Common myeloid progenitor, CD34-positive (primary cell): Measurements from ENCODE around the gene RBFOX1.

Source experiments
- CTCF ChIA-PET: fragments of 350-600 bp; sonication (Branson Sonifier 250); formaldehyde crosslinking; loops from one replicate; lab custom pipeline; 2021; ENCODE audit warnings: antibody characterized with exemption; lab: Charles Lee
- POLR2A ChIA-PET: fragments of 350-600 bp; sonication (Branson Sonifier 250); formaldehyde crosslinking; loops from one replicate; lab custom pipeline; 2021; ENCODE audit warnings: antibody characterized with exemption; lab: Charles Lee
- DNase-seq, 3 donors: peaks; one replicate each; pipeline versions ENCODE4 v3.0.0 to v3.0.0-alpha.2; 2013
- H3K27ac ChIP-seq, 2 experiments: 1 replicate in 1 of 2; 2 replicates in 1 of 2; pipeline ENCODE4 v1.7.0; 2013; ENCODE audit warnings: inconsistent platforms in 2 of 2, low read length in 2 of 2, mild to moderate bottlenecking in 2 of 2, low read depth in 1 of 2, moderate library complexity in 1 of 2; ENCODE audit not compliant: severe bottlenecking in 2 of 2, insufficient read depth in 1 of 2, poor library complexity in 1 of 2
- H3K27me3 ChIP-seq, 5 experiments: replicated peaks in 2 of 5; 1 replicate in 3 of 5; 2 replicates in 2 of 5; pipeline versions ENCODE4 v1.6.1 to v1.7.0; 2013; ENCODE audit warnings: low read length in 4 of 5, mild to moderate bottlenecking in 2 of 5, moderate library complexity in 2 of 5, inconsistent platforms in 1 of 5; ENCODE audit not compliant: insufficient read depth in 5 of 5, control insufficient read depth in 4 of 5
- H3K36me3 ChIP-seq, 4 experiments: 1 replicate in 2 of 4; 2 replicates in 2 of 4; pipeline versions ENCODE4 v1.6.1 to v1.7.0; 2013; ENCODE audit warnings: low read length in 3 of 4, control low read depth in 1 of 4, mild to moderate bottlenecking in 1 of 4; ENCODE audit not compliant: control insufficient read depth in 4 of 4, insufficient read depth in 4 of 4
- H3K4me1 ChIP-seq, 4 experiments: 1 replicate in 3 of 4; 2 replicates in 1 of 4; pipeline versions ENCODE4 v1.6.1 to v1.7.1; 2013; ENCODE audit warnings: low read length in 3 of 4, mild to moderate bottlenecking in 3 of 4, control low read depth in 1 of 4, inconsistent platforms in 1 of 4, moderate library complexity in 1 of 4; ENCODE audit not compliant: control insufficient read depth in 4 of 4, insufficient read depth in 4 of 4; ENCODE audit errors: control extremely low read depth in 1 of 4
- H3K4me3 ChIP-seq, 7 experiments: 1 replicate in 4 of 7; 2 replicates in 3 of 7; pipeline versions ENCODE4 v1.5.1 to v1.7.0; 2013; ENCODE audit warnings: mild to moderate bottlenecking in 7 of 7, low read length in 6 of 7, moderate library complexity in 6 of 7, inconsistent platforms in 2 of 7, low read depth in 2 of 7, control low read depth in 1 of 7; ENCODE audit not compliant: insufficient read depth in 4 of 7, control insufficient read depth in 1 of 7; ENCODE audit errors: extremely low read depth in 1 of 7
- H3K9me3 ChIP-seq, 5 experiments: 1 replicate in 4 of 5; 2 replicates in 1 of 5; pipeline versions ENCODE4 v1.6.1 to v1.7.1; 2013; ENCODE audit warnings: low read length in 4 of 5, mild to moderate bottlenecking in 2 of 5, inconsistent platforms in 1 of 5, low read depth in 1 of 5, moderate library complexity in 1 of 5; ENCODE audit not compliant: control insufficient read depth in 4 of 5, insufficient read depth in 2 of 5; ENCODE audit errors: control extremely low read depth in 1 of 5
- WGBS: methylation state at CpG from one replicate; pipeline ENCODE4 v1.1.5; 2013; ENCODE audit not compliant: insufficient coverage; 5-methylcytosine and 5-hydroxymethylcytosine counted together

The RBFOX1 gene

GRCh38 chr16:7372095-7372494 lies 39.5 kb downstream of the RBFOX1 start:
- H3K27me3 ChIP-seq: peaks cover 0 to 1% (median 0%) of the 10 kb centered on the region in 5 experiments
- H3K4me3 ChIP-seq: no peak overlapping the region
- ChIA-PET CTCF (no interaction called here), POLR2A (no interaction called here)
- no peaks in the 10 kb centered on the region for H3K4me1 ChIP-seq
- H3K27ac ChIP-seq: no peak overlapping the region
- no peaks in the 10 kb centered on the region for H3K36me3 ChIP-seq
- no peaks in the 10 kb centered on the region for H3K9me3 ChIP-seq
- WGBS: 100% methylated on average over 4 of the region's 4 CpGs
- DNase-seq: no peak

DNA sequence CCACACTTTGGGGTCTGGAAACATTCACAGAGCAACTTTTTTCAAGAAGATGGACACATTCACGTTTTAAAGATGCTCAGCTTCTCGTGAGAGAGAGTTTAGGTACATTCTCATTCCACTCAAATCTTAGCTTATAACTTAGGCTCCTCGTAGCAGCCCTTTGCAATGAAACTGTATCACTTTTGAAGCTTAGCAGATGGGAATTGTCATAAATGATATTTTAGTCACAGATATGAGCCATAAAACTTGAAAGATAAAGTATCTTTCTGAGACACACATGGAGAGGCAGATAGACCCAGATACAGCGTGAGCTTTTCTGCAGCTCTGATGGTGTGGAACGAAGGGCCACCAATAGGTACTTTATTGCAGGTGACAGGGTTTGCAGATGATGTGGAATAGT lies 41.1 kb downstream of the RBFOX1 start:
- no peak overlapping the region for H3K27ac ChIP-seq
- no peaks in the 10 kb centered on the region for H3K9me3 ChIP-seq
- DNase-seq: no peak
- H3K4me3 ChIP-seq: no peak overlapping the region
- H3K4me1 ChIP-seq: no peaks in the 10 kb centered on the region
- WGBS: 91% methylated on average over 4 of the region's 5 CpGs
- peaks cover 0 to 1% (median 0%) of the 10 kb centered on the region in 5 experiments for H3K27me3 ChIP-seq
- CTCF ChIA-PET: no interaction called here
- POLR2A ChIA-PET: no interaction called here
- H3K36me3 ChIP-seq: no peaks in the 10 kb centered on the region

GRCh38 chr16:7374614-7375174 lies 42.0 kb downstream of the RBFOX1 start:
- 85% methylated on average over 5 of the region's 9 CpGs for WGBS
- no peaks in the 10 kb centered on the region for H3K9me3 ChIP-seq
- POLR2A ChIA-PET: no interaction called here

DNA sequence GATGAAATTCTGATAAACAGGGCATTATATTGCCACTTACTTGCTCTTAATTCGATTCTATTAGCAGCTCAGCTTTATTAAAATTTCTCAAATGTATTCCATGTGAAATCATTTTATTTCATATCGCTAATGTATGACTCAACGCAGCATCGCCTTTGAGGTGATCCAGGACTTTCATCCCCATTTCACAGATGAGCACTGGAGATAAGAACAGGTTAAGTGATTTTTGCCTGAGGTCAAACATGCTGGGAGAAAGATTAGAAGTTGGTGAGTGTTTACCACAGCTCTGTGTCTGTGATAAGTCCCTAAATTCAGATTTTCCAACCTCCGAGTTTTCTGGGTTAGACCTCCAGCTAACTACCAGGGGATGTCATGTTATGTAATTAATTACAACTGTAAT lies 43.6 kb downstream of the RBFOX1 start:
- ChIA-PET CTCF (no interaction called here), POLR2A (no interaction called here)
- H3K36me3 ChIP-seq: no peaks in the 10 kb centered on the region
- no peaks in the 10 kb centered on the region for H3K4me1 ChIP-seq
- H3K27ac ChIP-seq: no peak overlapping the region
- no peaks in the 10 kb centered on the region for H3K27me3 ChIP-seq
- 83% methylated on average over 4 of the region's 5 CpGs for WGBS
- DNase-seq: no peak
- H3K9me3 ChIP-seq: no peaks in the 10 kb centered on the region
- H3K4me3 ChIP-seq: no peak overlapping the region

More at GRCh38 chr16:7374614-7375174, 42.0 kb downstream of the RBFOX1 start:
- Histone ChIP-seq H3K27me3 (peaks cover 0 to 1% (median 0%) of the 10 kb centered on the region in 5 experiments), H3K27ac (no peak overlapping the region), H3K4me1 (no peaks in the 10 kb centered on the region), H3K4me3 (no peak overlapping the region), H3K36me3 (no peaks in the 10 kb centered on the region)
- CTCF ChIA-PET: no interaction called here
- DNase-seq: no peak

GRCh38 chr16:7377231-7377630 lies 44.6 kb downstream of the RBFOX1 start:
- no peak for DNase-seq
- CTCF ChIA-PET: no interaction called here
- POLR2A ChIA-PET: no interaction called here
- H3K27me3 ChIP-seq: no peaks in the 10 kb centered on the region
- no peaks in the 10 kb centered on the region for H3K9me3 ChIP-seq
- H3K4me1 ChIP-seq: no peaks in the 10 kb centered on the region
- H3K4me3 ChIP-seq: no peak overlapping the region
- 100% methylated on average over 2 of the region's 5 CpGs for WGBS
- no peaks in the 10 kb centered on the region for H3K36me3 ChIP-seq
- H3K27ac ChIP-seq: no peak overlapping the region

DNA sequence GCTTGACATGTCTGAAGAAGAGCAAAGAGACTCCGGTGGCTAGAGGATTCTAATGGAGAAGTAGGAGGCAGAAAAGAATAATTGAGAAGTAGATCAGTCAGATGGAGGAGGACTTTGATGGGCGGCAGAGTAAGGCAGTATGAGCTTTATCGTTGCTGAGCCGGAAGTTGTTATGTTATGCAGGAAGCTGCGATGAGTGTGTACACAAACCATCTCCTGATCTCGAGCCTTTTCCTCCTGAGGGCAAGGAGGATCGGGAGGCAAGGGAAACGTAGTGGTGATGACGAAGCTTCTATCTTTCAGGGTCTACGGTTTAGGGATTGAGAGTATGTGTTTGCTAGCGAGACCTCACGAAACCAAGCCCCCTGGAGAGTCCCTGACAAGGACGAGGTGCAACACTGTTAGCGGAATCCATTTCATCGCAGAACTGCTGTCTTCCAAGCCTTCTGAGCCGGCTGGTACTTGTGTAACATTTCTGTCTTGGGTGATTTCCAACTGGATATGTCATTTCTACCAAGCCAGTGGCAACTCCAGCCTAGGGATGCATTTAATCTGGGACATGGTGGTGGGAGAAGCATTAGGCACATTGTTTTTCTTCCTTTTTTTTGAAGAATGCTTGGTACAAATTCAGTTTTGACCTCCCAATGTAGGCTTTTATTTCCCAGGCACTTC lies 45.5 kb downstream of the RBFOX1 start:
- no peaks in the 10 kb centered on the region for H3K4me1 ChIP-seq
- no peak overlapping the region for H3K4me3 ChIP-seq
- no peak overlapping the region for H3K27ac ChIP-seq
- no peak for DNase-seq
- H3K9me3 ChIP-seq: no peaks in the 10 kb centered on the region
- no peaks in the 10 kb centered on the region for H3K27me3 ChIP-seq
- 91% methylated on average over 13 of the region's 16 CpGs for WGBS
- ChIA-PET CTCF (no interaction called here), POLR2A (no interaction called here)
- no peaks in the 10 kb centered on the region for H3K36me3 ChIP-seq

GRCh38 chr16:7380441-7380840 lies 47.8 kb downstream of the RBFOX1 start:
- ChIA-PET POLR2A (no interaction called here), CTCF (no interaction called here)
- WGBS: 86% methylated on average over 2 of the region's 5 CpGs
- no peaks in the 10 kb centered on the region for H3K9me3 ChIP-seq
- H3K36me3 ChIP-seq: no peaks in the 10 kb centered on the region
- no peaks in the 10 kb centered on the region for H3K27me3 ChIP-seq
- H3K4me1 ChIP-seq: no peaks in the 10 kb centered on the region
- no peak for DNase-seq
- H3K27ac ChIP-seq: no peak overlapping the region
- no peak overlapping the region for H3K4me3 ChIP-seq
